Ascending aorta (tissue), 2 donors: ENCODE results near the gene SPATA1. TPM values are rescaled to one million over a fixed set of nuclear protein-coding genes. Genes with fewer than 3 reads are reported as not detected.
"Not testable (repeated sequence)": the region's sequence is repeated elsewhere in the genome, so short reads cannot be mapped to it uniquely, and the experiment has no call there.

Source experiments
- DNase-seq, 2 donors: peaks; one replicate each; pipeline ENCODE4 v3.0.0-alpha.2; 2019; ENCODE audit warnings: low spot score in 2 of 2
- H3K27ac ChIP-seq, 2 donors: fragments of 200-600 bp; sonication (generic); one replicate each; pipeline ENCODE4 v1.5.1; 2016 to 2017; ENCODE audit warnings: mild to moderate bottlenecking in 1 of 2
- H3K27me3 ChIP-seq: fragments of 200-600 bp; sonication (generic); one replicate; pipeline ENCODE4 v1.5.1; 2017
- H3K36me3 ChIP-seq, 2 donors: fragments of 200-600 bp; sonication (generic); one replicate each; pipeline ENCODE4 v1.5.1; 2016
- H3K4me1 ChIP-seq, 2 donors: fragments of 200-600 bp; sonication (generic); one replicate each; pipeline ENCODE4 v1.5.1; 2016 to 2017; ENCODE audit warnings: mild to moderate bottlenecking in 1 of 2
- H3K4me3 ChIP-seq, 2 donors: fragments of 200-600 bp; sonication (generic); one replicate each; pipeline ENCODE4 v1.5.1; 2016 to 2017; ENCODE audit warnings: mild to moderate bottlenecking in 1 of 2
- H3K9me3 ChIP-seq, 2 donors: fragments of 200-600 bp; sonication (generic); one replicate each; pipeline ENCODE4 v1.5.1; 2016
- CTCF ChIP-seq, 3 experiments: fragments of 200-600 bp in 2 of 3; fragments of 450-650 bp in 1 of 3; sonication (generic) in 2 of 3; IDR thresholded peaks; one replicate each; pipeline ENCODE4 v1.5.1; 2016 to 2019; ENCODE audit warnings: antibody characterized with exemption in 3 of 3, mild to moderate bottlenecking in 1 of 3, moderate library complexity in 1 of 3
- intact Hi-C: fragments of 100-400 bp; cut with DNase I; formaldehyde crosslinking; loops from one replicate; pipeline ENCODE4 v1.15.1; 2023
- total RNA-seq: library from RNA; depleted of rRNA; stranded (reverse); fragments of >200 nt; gene quantifications from one replicate; pipeline ENCODE4 v1.1.0, GENCODE V29; 2016

Gene SPATA1
- total RNA-seq, 1 donor from 2014 or later, result not detected

- Histone ChIP-seq H3K27me3 (no peaks in the 10 kb centered on the region), H3K27ac (peak overlapping the region; percentile 95 to 99), H3K4me3 (peak overlapping the region; percentile 88 to 94), H3K36me3 (peaks cover 0 to 3% of the 10 kb centered on the region in 2 donors), H3K9me3 (peaks cover 0 to 12% of the 10 kb centered on the region in 2 donors), H3K4me1 (peaks cover 0 to 15% of the 10 kb centered on the region in 2 donors)
- no peak for TF ChIP-seq CTCF (IDR thresholded peaks at IDR 0.05)
- no peak for DNase-seq
- intact Hi-C loops, result loop anchor here (1.0 to 10.0 kb wide), 8 partner anchors 26 to 1072 kb away; partner anchors contain the start of genes BCL10, CTBS, RPF1 and SSX2IP
These were observed 639 bp upstream of the SPATA1 start for GRCh38 chr1:84505493-84506001.

DNA sequence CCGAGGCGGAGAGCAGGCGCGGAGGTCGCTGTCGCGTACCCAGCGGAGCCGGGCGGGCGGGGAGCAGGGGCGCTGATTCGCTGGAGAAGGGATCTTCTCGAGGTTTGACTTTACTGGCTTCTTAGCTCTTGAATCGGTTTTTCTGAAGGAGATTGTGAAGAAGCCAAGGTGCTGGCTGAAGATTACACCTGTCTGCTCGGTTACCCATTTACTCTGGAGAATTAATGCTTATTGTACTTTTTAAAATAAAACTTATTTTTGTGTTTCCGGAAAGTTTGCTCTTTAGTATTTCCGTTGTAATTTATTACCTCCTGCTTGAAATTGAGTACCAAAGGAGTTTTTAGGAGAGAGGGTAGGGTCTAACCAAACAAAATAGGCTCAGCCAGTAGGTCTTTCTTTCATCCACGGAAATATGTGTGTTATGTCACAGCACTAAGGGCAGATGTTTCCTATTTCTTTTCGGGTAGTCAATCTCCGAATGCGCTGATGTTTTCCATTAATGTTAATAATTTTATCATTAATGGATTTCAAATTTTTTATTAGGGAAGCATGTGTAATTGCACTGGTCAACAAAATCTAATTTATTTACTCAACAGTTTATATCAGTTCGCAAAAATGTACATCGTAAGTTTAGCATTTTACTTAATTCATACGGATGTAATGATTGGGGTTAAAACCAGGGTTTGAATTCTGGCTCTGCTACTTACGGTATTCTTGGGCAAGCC lies 705 bp downstream of the SPATA1 start:
- H3K4me3 ChIP-seq, result peak overlapping the region; percentile 88 to 94
- H3K9me3 ChIP-seq, result peaks cover 0 to 12% of the 10 kb centered on the region in 2 donors
- H3K27me3 ChIP-seq, result no peaks in the 10 kb centered on the region
- no peak for TF ChIP-seq CTCF (IDR thresholded peaks at IDR 0.05)
- H3K27ac ChIP-seq, result peak overlapping the region; percentile 95 to 99
- peaks cover 0 to 15% of the 10 kb centered on the region in 2 donors for H3K4me1 ChIP-seq
- DNase-seq, result no peak
- no peaks in the 10 kb centered on the region for H3K36me3 ChIP-seq
- intact Hi-C loops, result loop anchor here (1.0 to 10.0 kb wide), 7 partner anchors 67 to 1070 kb away; partner anchors contain the start of genes BCL10, CTBS and SSX2IP

GRCh38 chr1:84507887-84508286 lies 1.7 kb downstream of the SPATA1 start:
- not testable (repeated sequence) for H3K27ac ChIP-seq, H3K27me3 ChIP-seq, H3K4me3 ChIP-seq, DNase-seq, H3K36me3 ChIP-seq
- Histone ChIP-seq H3K9me3 (peaks cover 0 to 12% of the 10 kb centered on the region in 2 donors), H3K4me1 (peaks cover 0 to 14% of the 10 kb centered on the region in 2 donors)
- intact Hi-C loops, result loop anchor here (5.0 to 10.0 kb wide), 3 partner anchors 211 to 1069 kb away; partner anchors contain the start of gene BCL10

DNA sequence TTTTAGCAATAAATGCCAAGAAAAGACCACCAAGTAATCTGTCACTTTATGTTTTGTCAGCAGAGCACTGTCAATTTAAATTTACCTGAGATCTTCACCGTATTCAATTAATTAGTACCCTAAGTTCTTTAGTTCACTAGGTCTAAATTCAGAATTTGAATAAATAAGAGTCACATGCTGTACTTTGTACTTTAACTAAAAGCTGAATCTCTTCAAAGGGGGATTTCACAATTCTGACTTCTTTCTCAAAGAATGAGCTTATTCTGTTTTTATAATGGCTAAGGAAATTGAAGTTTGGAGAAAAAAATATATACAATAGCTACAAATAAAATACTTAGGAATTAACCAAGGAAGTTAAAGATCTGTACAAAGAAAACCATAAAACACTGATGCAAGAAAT lies 2.3 kb downstream of the SPATA1 start:
- Histone ChIP-seq H3K9me3 (peaks cover 0 to 12% of the 10 kb centered on the region in 2 donors), H3K27ac (no peak overlapping the region), H3K36me3 (no peaks in the 10 kb centered on the region), H3K4me1 (peaks cover 0 to 8% of the 10 kb centered on the region in 2 donors), H3K4me3 (no peak overlapping the region), H3K27me3 (no peaks in the 10 kb centered on the region)
- DNase-seq, result no peak
- TF ChIP-seq CTCF (IDR thresholded peaks at IDR 0.05), result no peak
- intact Hi-C loops, result loop anchor here (5.0 to 10.0 kb wide), 3 partner anchors 211 to 1069 kb away; partner anchors contain the start of gene BCL10

DNA sequence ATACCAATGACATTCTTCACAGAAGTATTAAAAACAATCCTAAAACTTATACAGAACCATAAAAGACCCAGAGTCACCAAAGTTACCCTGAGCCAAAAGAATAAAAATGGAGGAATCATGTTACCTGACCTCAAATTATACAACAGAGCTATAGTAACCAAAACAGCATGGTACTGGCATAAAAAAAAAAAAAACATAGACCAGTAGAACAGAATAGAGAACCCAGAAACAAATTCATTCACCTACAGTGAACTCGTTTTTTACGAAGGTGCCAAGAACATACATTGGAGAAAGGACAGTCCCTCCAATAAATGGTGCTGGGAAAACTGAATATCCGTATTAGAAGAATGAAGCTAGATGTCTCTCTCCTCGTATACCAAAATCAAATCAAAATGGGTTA lies 2.8 kb downstream of the SPATA1 start:
- intact Hi-C loops, result loop anchor here (5.0 to 10.0 kb wide), 3 partner anchors 212 to 1068 kb away; partner anchors contain the start of gene BCL10
- peaks cover 0 to 3% of the 10 kb centered on the region in 2 donors for H3K4me1 ChIP-seq
- no peak for TF ChIP-seq CTCF (IDR thresholded peaks at IDR 0.05)
- peaks cover 0 to 12% of the 10 kb centered on the region in 2 donors for H3K9me3 ChIP-seq
- no peak for DNase-seq
- H3K27me3 ChIP-seq, result no peaks in the 10 kb centered on the region
- H3K4me3 ChIP-seq, result no peak overlapping the region
- H3K36me3 ChIP-seq, result no peaks in the 10 kb centered on the region
- no peak overlapping the region for H3K27ac ChIP-seq

DNA sequence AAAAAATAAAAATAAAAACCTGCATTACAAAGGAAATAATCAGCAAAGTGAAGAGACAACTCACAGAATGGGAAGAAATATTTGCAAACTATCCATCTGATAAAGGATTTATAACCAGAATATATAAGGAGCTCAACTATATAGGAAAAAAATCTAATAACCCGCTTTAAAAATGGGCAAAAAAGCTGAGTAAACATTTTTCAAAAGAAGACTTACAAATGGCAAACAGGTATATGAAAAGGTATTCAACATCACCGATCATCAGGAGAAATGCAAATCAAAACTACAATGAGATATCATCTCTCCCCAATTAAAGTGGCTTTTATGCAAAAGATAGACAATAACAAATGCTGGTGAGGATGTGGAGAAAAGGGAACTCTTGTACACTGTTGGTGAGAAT lies 4.0 kb downstream of the SPATA1 start:
- no peak for DNase-seq
- no peaks in the 10 kb centered on the region for H3K36me3 ChIP-seq
- H3K4me1 ChIP-seq, result no peaks in the 10 kb centered on the region
- TF ChIP-seq CTCF (IDR thresholded peaks at IDR 0.05), result no peak
- H3K4me3 ChIP-seq, result no peak overlapping the region
- no peak overlapping the region for H3K27ac ChIP-seq
- peaks cover 0 to 12% of the 10 kb centered on the region in 2 donors for H3K9me3 ChIP-seq
- H3K27me3 ChIP-seq, result no peaks in the 10 kb centered on the region
- intact Hi-C loops, result no loop called here
